Ureter (tissue), 1 donor: ENCODE data around the gene C1orf21. TPM values are rescaled to one million over a fixed set of nuclear protein-coding genes. Genes with fewer than 3 reads are reported as not detected.

ENCODE experiments used
- DNase-seq: peaks from one replicate; pipeline ENCODE4 v3.0.0-alpha.2; 2020; ENCODE audit warnings: low spot score
- total RNA-seq: library from RNA; stranded (reverse); gene quantifications from one replicate; pipeline ENCODE4 v1.2.4, GENCODE V29; 2023
- donor health status: DM: yes; HTN: yes; CAD: no.

Gene C1orf21
- total RNA-seq, 1 donor from 2014 or later = 83.6 TPM

- DNase-seq = no peak
Observed at GRCh38 chr1:184513966-184514365, 127.1 kb downstream of the C1orf21 start.

DNA sequence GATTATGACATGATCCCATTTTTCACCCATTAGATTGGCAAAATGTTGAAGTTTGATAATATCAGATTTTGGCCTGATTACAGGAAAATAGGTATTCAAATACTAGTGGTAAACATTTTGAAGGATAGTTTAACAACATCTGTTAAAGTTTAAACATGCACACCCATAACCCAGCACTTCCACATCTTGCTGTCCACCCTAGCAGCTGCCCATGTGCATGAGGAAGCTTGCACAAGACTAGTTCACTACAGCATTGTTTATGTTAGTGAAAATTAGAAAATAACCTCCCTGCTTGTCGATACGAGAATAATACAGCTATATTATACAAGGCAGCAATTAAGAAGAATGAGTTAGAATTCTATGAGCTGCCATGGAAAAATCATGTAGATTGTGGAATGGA is 127.6 kb downstream of the C1orf21 start:
- DNase-seq = no peak

- DNase-seq = no peak
Observed at GRCh38 chr1:184517130-184517529, 130.3 kb downstream of the C1orf21 start.

DNA sequence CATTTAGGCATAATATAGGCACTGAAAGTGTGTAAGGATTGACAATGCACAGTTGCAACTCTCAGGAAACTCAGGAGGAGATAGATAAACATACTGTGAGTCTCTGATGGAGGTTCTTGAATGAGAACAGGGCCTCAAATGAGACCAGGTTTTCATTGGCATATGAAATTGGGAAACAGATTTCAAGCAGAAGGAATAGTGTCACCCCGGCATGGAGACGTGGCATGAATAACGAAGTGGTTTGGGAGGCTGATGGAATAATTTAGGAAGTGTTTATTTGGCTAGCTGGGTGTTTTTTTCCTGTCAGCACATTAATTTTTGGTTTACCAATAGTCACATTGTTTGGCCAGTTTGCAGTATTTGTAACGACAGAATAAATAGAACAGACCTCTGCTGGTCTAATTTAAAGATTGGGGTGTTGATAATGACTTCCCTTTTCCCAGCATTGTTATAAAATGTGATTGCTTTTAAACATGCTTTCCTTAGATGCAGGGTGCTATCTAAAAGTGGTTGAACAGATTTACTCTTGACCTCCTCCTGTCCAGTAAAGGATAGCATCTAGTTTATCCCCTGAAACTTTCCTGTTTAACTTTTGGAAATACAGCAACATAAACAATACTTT is 132.0 kb downstream of the C1orf21 start:
- DNase-seq = no peak

- no peak for DNase-seq
Observed at GRCh38 chr1:184520336-184520735, 133.5 kb downstream of the C1orf21 start.

DNA sequence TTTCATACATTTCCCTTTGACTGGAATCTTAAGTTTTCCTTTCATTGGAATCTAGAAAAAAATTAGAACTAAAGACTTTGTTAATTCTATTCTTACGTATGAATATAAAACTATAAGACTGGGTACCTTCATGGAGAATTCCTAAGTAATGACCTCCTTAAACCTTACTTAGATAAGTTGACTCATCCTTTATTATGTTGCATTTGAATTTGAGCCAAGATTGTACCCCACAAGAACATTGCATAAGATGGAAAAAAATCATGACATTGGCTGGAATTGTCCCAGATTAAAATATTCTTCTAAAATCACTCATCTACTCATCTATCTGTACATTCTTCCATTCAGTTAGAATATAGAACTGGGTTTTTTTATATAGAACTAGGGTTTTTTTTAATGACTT is 137.4 kb downstream of the C1orf21 start:
- no peak for DNase-seq

- DNase-seq = no peak
Observed at GRCh38 chr1:184527402-184527801, 140.6 kb downstream of the C1orf21 start.

- DNase-seq = no peak
Observed at GRCh38 chr1:184530226-184530625, 143.4 kb downstream of the C1orf21 start.

DNA sequence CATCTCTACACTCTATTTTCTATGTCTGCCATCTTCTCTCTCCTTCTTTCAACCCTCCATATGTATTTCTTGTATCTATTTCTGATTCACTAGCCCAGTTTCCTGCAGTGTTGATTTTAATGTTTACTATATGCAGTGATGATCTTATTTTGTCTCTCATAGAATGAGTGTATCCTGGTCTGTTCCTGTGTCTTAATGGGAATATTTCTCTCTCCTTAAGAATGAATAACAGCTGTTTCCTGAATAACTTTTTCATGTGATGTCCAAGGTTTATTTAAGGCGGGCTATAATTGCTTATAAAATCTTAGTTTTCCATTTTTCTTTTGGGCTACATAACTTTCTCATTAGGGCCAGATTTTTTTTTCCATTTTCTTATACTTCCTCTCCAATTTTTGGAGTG is 144.5 kb downstream of the C1orf21 start:
- DNase-seq = no peak

GRCh38 chr1:184532199-184532598 is 145.4 kb downstream of the C1orf21 start:
- DNase-seq = no peak

GRCh38 chr1:184533049-184533448 is 146.2 kb downstream of the C1orf21 start:
- DNase-seq = no peak

DNA sequence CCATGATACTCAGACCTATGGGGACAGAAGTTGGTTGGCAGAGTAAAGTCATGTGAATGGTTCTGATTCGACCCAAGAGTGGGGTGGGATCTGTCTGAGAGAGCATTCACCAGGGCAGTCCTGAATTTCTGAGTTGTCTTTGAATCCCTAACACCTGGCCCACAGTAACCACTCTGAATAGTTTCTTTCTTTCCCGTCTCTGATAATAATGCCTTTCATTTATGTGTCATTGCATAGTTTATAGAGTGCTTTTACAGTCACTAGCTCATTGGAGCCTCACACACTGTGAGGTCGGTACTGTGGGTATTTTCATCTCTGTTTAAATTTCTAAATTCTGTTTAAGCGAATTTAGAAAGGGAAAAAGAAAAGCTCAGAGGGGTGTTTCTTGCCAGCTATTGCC is 147.1 kb downstream of the C1orf21 start:
- DNase-seq = no peak

- no peak for DNase-seq
Observed at GRCh38 chr1:184534690-184535089, 147.9 kb downstream of the C1orf21 start.

DNA sequence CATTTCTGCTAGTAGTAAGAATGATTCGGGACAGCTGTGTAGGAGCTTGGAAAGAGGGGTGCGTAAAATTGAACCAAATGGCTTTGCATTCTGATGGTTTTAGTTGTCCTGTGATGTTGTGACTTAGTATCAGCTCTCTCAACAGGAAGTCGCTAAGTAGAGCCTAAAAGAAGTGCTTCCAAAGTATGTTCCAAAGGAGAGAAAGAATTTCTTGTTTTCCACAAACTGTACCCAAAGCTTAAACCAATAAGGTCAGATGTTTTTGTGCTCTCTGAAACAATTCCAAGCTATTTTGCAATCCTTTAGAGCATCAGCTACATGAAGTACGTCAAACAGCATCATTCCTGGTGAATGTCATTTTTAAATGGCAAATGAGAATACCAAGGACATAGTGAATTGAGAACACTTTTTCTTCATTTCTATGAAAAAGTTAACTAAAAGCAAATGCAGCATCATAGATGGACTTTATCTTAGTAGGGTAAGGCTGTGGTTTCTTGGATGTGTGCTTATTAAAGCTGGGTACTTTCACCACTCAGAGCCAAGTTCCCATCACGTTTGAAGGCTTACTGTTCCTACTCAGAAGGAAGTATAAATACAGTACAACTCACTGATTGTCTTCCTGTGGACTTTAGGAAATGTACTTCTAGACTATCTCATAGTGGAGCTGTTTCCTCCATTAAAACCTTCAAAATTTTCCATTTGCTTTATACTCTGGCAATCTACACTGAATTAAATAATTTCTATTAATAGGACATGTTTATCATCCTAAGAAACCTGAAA is 148.6 kb downstream of the C1orf21 start:
- DNase-seq = no peak

GRCh38 chr1:184536246-184536985 is 149.6 kb downstream of the C1orf21 start:
- no peak for DNase-seq

DNA sequence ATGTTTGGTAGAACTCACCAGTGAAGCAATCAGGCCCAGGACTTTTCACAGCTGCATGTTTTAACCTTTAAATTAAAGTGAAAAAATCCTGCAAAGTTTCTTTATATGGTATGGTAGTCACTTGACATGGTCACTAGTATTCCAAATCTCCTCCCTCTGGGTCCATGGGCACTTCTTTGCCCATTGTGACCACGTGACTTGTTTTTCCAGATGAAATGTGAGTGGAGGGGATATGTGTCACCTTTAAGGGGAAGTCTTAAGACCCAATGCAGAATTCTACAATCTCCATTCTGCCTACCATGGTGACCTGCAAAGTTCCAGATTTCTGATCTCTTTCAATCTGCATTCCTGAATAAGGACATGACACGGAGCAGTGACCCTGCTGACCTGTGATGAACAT is 152.8 kb downstream of the C1orf21 start:
- DNase-seq = no peak

DNA sequence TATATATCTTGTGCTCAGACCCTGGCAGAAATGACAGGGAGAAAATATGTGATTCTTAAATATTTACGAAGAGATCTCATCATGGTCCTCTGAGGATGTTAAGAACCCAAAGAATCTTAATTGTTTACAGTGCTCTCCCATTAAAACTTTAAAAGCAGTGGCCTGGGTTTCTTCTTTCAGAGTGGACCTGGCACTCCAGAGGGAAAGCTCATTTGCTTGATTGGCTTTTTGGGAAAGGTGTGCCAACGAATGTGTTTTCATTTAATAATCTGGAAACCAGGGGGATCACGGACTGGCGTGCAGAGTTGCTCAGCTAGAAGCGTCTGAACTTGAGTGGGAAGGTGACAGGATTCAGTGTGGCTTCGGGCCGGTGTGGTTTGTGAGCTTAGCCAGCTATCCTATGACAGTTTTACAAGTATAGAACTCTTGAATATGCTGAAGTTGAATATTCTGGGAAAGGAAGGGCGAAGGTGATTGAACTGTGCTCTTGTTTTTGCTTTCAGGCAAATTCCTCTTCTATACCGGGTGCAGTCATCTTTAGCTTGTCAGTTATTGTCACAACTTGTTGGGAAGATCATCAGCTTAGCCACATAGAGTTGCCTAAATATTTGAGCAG is 154.8 kb downstream of the C1orf21 start:
- DNase-seq = no peak

DNA sequence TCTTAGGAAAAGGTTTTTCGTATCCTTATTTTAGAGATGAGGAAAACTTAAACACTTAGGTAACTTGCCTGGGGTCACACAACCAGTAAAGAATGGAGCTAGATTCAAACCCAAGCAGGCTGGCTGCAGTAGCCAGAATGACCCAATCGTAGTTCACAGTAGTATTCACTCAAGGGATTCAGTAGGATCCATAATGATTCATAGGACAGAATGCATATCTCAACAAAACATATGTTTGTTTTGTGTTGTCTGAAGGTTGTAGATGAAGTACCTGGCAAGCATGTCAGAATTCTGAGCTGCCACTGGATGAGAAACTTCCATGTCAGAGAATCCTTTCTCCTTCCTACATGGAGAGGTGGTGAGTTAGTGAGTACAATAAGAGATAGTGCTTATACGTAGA is 155.5 kb downstream of the C1orf21 start:
- no peak for DNase-seq

DNA sequence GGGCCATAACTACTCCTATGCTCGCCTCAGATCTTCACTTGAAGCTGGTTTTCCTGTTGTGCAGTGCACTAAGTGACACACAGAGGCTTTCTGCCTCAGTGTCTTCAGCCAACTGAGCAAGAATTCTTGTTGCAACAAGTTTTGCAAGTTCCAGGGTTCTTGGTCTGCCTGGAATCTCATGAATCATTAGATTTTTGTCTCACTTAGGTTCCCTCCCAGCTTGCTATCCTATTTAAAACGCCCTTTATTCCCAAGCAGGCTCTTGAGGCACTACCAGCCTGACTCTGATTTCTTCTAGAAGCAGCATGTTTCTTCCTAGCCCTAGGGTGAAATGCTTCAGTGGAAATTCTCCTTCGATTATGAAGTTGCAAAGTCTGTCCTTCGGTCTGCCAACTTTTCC is 158.8 kb downstream of the C1orf21 start:
- DNase-seq = no peak

DNA sequence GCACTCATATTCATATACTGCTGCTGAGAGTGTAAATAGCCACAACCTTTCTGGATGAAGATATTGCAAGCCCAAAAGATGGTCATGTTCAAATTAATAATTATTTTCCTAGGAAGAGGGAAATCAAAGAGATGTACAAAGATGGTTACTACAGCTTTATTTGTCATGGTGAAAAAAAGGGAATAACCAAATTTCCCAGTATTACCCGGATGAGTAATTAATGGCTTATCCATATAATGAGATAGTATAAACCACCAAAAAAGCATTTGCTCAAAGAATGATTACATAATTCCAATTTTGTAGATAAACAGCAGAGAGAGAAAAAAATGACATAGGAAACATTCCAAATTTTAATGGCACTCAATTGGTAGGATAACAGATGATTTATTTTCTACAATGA is 165.6 kb downstream of the C1orf21 start:
- DNase-seq = no peak

- no peak for DNase-seq
Observed at GRCh38 chr1:184553845-184554244, 167.0 kb downstream of the C1orf21 start.
